22Rv1 (cell line): ENCODE data around the gene LRRC55.

Source experiments
- ZFX ChIP-seq: fragments of 450-650 bp; IDR thresholded peaks from 2 replicates; pipeline ENCODE4 v1.6.1; 2017; ENCODE audit warnings: antibody characterized with exemption, borderline replicate concordance
- TF ChIP-seq, protein P1 (sequence below): fragments of 450-650 bp; IDR thresholded peaks from 2 replicates; pipeline ENCODE4 v1.5.1; 2017; ENCODE audit warnings: mild to moderate bottlenecking

DNA sequence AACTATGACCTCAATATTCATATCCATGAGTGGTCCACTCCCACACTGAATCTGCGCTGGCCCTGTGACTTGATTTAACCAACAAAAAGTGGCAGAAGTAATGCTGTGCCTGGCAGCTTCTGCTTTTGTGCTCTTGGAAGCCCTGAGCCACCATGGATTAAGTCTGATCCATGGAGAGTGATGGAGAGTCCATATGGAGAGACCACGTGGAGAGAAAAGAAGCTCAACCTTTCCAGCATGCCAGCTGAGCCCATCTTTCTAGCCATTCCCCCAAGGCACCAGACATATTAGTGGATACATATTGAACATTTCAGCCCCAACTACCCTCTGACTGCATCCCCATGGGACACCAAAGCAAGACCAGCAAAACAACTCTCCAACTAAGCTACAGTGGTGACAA lies 16.0 kb downstream of the LRRC55 start:
- TF ChIP-seq, protein P1, sequence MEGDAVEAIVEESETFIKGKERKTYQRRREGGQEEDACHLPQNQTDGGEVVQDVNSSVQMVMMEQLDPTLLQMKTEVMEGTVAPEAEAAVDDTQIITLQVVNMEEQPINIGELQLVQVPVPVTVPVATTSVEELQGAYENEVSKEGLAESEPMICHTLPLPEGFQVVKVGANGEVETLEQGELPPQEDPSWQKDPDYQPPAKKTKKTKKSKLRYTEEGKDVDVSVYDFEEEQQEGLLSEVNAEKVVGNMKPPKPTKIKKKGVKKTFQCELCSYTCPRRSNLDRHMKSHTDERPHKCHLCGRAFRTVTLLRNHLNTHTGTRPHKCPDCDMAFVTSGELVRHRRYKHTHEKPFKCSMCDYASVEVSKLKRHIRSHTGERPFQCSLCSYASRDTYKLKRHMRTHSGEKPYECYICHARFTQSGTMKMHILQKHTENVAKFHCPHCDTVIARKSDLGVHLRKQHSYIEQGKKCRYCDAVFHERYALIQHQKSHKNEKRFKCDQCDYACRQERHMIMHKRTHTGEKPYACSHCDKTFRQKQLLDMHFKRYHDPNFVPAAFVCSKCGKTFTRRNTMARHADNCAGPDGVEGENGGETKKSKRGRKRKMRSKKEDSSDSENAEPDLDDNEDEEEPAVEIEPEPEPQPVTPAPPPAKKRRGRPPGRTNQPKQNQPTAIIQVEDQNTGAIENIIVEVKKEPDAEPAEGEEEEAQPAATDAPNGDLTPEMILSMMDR = no peak
- TF ChIP-seq ZFX = no peak
